Measurements from ENCODE around the gene SFTPB. TPM values are rescaled to one million over a fixed set of nuclear protein-coding genes. Genes with fewer than 3 reads are reported as not detected.

Gene SFTPB
- total RNA-seq, 3 donors from 2014 or later, result 3.7 TPM; not detected in 2

DNA sequence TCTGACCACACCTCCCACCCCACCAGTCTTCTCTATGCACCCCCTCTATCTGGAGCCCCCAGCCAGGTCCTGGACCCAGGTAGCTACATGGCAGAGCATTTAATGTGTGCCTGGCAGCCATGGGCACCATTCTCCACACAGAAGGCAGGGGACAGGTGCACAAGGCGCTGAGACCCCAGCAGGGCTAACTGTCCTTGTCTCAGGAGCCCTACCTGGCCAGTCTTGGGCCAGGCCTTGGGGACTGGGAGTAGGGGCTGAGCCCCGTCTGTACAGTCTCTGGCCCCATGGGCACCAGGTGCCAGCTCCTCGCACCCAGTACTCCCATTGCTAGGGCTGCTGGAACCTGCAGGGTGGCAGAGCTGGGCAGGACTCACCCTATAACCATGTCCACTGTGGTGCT is 29.1 kb upstream of the SFTPB start:
- no peaks in the 10 kb centered on the region for H3K9me3 ChIP-seq
- TF ChIP-seq POLR2AphosphoS5 (IDR thresholded peaks at IDR 0.05) (no peak), POLR2A (IDR thresholded peaks at IDR 0.05) (no peak)
- TF ChIP-seq, protein P1, sequence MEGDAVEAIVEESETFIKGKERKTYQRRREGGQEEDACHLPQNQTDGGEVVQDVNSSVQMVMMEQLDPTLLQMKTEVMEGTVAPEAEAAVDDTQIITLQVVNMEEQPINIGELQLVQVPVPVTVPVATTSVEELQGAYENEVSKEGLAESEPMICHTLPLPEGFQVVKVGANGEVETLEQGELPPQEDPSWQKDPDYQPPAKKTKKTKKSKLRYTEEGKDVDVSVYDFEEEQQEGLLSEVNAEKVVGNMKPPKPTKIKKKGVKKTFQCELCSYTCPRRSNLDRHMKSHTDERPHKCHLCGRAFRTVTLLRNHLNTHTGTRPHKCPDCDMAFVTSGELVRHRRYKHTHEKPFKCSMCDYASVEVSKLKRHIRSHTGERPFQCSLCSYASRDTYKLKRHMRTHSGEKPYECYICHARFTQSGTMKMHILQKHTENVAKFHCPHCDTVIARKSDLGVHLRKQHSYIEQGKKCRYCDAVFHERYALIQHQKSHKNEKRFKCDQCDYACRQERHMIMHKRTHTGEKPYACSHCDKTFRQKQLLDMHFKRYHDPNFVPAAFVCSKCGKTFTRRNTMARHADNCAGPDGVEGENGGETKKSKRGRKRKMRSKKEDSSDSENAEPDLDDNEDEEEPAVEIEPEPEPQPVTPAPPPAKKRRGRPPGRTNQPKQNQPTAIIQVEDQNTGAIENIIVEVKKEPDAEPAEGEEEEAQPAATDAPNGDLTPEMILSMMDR (IDR thresholded peaks at IDR 0.05), result no peak
- no peak overlapping the region for H3K4me3 ChIP-seq
- no peaks in the 10 kb centered on the region for H3K36me3 ChIP-seq
- H3K4me1 ChIP-seq, result no peaks in the 10 kb centered on the region
- intact Hi-C loops (cut with DNase I; ENCODE audit: low total_unique reads), result no loop called here
- DNase-seq (ENCODE audit: low spot score in 2 of 2), result no peak
- no peak overlapping the region for H3K27ac ChIP-seq
- no peaks in the 10 kb centered on the region for H3K27me3 ChIP-seq

DNA sequence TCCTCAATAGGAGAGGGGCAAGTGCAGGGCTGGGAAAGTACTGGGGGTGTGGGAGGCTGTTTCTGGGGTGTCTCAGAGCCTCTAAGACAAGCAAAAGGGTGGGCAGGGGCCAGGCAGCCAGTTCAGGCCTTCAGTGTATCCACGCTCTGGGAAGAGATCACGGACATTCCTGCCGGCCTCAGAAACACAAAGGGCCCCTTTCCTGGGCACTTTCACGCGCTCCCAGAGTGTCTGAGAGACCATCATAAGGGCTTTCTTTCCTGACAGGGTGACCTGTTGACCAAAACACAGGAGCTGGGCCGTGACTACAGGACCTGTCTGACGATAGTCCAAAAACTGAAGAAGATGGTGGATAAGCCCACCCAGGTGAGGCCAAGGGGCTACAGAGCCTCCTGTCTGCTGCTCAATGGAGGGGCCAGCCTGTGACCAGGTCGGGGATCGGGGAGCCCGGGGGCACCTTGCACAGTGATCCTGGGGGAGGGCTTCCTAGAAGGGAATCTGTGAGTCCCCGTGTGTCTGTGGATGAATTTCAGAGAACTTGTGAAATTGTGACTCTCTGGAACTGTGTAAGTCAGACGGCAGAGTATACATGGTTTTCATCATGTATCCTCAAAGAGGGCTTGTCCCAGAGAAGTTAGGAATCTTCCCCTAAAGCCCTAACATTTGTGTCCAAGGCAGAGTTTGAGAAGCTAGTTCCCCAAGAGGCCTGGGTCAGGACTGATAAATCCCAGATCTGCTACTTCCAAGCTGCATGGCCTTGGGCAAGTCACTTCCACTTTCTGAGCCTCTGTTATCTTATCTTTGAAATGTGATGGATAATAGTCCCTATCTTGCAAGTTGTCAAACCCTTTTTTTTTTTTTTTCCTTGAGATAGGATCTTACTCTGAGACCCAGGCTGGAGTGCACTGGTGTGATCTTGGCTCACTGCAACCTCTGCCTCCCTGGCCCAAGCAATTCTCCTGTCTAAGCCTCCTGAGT is 28.0 kb upstream of the SFTPB start:
- TF ChIP-seq POLR2AphosphoS5 (IDR thresholded peaks at IDR 0.05), result no peak
- no peak for TF ChIP-seq POLR2A (IDR thresholded peaks at IDR 0.05)
- TF ChIP-seq, protein P1 (IDR thresholded peaks at IDR 0.05), result no peak
- no peaks in the 10 kb centered on the region for H3K27me3 ChIP-seq
- no peaks in the 10 kb centered on the region for H3K9me3 ChIP-seq
- no peaks in the 10 kb centered on the region for H3K36me3 ChIP-seq
- H3K27ac ChIP-seq, result no peak overlapping the region
- H3K4me3 ChIP-seq, result no peak overlapping the region
- no peaks in the 10 kb centered on the region for H3K4me1 ChIP-seq
- no peak for DNase-seq (ENCODE audit: low spot score in 2 of 2)
- intact Hi-C loops (cut with DNase I; ENCODE audit: low total_unique reads), result no loop called here

DNA sequence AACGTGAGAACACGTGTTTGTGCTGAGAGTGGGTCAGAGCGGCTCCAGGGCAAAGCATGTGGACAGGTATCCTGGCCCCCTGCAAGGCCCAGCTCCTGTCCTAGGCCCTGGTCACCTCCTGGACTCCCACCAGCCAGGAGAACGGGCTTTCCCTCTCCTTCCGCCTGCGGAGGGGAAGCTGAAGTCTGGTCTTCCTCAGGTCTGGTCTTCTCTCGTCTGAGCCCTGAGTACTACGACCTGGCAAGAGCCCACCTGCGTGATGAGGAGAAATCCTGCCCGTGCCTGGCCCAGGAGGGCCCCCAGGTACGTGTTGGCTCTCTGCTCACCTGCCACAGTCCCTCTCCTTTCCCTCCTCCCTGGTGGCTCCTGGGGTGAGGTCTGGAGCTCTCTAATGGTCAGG is 27.1 kb upstream of the SFTPB start:
- DNase-seq (ENCODE audit: low spot score in 2 of 2), result no peak
- intact Hi-C loops (cut with DNase I; ENCODE audit: low total_unique reads), result no loop called here
- Histone ChIP-seq H3K27ac (no peak overlapping the region), H3K4me1 (no peaks in the 10 kb centered on the region), H3K36me3 (no peaks in the 10 kb centered on the region), H3K9me3 (no peaks in the 10 kb centered on the region), H3K4me3 (no peak overlapping the region), H3K27me3 (no peaks in the 10 kb centered on the region)
- TF ChIP-seq POLR2A (IDR thresholded peaks at IDR 0.05) (no peak), POLR2AphosphoS5 (IDR thresholded peaks at IDR 0.05) (no peak)
- TF ChIP-seq, protein P1 (IDR thresholded peaks at IDR 0.05), result no peak

DNA sequence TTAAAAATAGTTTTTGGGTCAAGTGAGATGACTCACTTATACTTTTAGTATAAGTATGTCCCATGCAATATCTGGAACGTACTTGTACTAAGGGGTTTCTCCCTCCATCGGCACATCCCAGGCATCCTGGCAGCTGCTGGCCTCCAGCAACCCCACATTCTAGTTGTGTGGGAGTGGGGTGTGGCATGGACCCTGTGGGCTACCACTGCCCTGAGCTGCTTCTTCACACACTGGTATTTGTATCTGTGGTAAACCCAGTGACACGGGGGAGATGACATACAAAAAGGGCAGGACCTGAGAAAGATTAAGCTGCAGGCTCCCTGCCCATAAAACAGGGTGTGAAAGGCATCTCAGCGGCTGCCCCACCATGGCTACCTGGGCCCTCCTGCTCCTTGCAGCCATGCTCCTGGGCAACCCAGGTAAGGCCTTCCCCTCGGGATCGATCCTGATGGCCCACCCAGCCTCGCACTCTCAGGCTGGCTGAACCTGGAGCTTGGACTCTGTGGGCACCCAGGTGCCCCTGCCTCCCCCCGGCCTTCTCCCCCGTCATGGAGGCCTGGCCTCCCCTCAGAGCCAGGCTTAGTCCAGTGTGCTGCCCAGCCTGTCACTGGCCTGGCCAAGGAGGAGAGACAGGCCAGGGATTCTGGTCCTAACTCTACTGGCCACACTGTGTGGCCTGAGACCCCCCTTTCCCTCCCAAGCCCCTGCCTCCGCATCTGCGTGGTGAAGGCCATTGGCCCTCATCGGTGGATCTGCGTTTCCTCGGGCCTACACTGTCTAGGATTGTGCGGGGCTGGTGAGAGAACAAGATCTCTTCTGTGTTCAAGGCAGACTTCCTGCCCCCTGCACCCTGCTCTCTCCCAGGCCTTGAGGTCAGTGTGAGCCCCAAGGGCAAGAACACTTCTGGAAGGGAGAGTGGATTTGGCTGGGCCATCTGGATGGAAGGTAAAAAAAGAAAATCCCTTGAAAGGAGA is 26.3 kb upstream of the SFTPB start, which contains the start of gene GNLY:
GNLY (plus strand) TSS at position 307 of the 974 bp plus-strand sequence; CDS start at position 368, 61 bp downstream.
- Histone ChIP-seq H3K4me3 (no peak within 1 kb of the TSS), H3K9me3 (no peaks in the 10 kb centered on the region), H3K27ac (no peak within 1 kb of the TSS), H3K27me3 (no peaks in the 10 kb centered on the region), H3K36me3 (no peaks in the 10 kb centered on the region), H3K4me1 (no peaks in the 10 kb centered on the region)
- no peak for DNase-seq (ENCODE audit: low spot score in 2 of 2)
- intact Hi-C loops (cut with DNase I; ENCODE audit: low total_unique reads), result no loop called here
- no peak for TF ChIP-seq POLR2AphosphoS5 (IDR thresholded peaks at IDR 0.05)
- TF ChIP-seq, protein P1 (IDR thresholded peaks at IDR 0.05), result no peak
- no peak for TF ChIP-seq POLR2A (IDR thresholded peaks at IDR 0.05)
